OCI-LY7 (cell line): ENCODE data around the gene USP21. TPM values are rescaled to one million over a fixed set of nuclear protein-coding genes. Genes with fewer than 3 reads are reported as not detected.

Source experiments
- BruUV-seq: library from RNA; stranded (reverse); fragments of 400-500 nt; replicated peaks from 2 replicates; lab custom pipeline; 2021; lab: Mats Ljungman, UMichigan
- CTCF ChIA-PET: fragments of 300-600 bp; sonication (Branson Sonifier 250); formaldehyde crosslinking; loops from one replicate; lab custom pipeline; 2022; ENCODE audit warnings: antibody characterized with exemption; ENCODE audit not compliant: unreplicated experiment; lab: Charles Lee
- POLR2A ChIA-PET: fragments of 300-600 bp; sonication (Branson Sonifier 250); formaldehyde crosslinking; loops from one replicate; lab custom pipeline; 2022; ENCODE audit warnings: antibody characterized with exemption; lab: Charles Lee
- DNase-seq: peaks from one replicate; pipeline ENCODE4 v3.0.0-alpha.2; 2015; ENCODE audit warnings: low spot score
- H2AFZ ChIP-seq: fragments of 200-600 bp; sonication (generic), shearing (Covaris generic); 2 replicates; pipeline ENCODE4 v1.6.1; 2014; ENCODE audit warnings: mild to moderate bottlenecking, antibody characterized with exemption, low read length, moderate library complexity
- H3K27ac ChIP-seq: fragments of 200-600 bp; sonication (generic); 2 replicates; pipeline ENCODE4 v1.5.1; 2014; ENCODE audit warnings: mixed run types, low read depth, mild to moderate bottlenecking, moderate library complexity, low read length, inconsistent platforms; ENCODE audit not compliant: poor library complexity, severe bottlenecking
- H3K36me3 ChIP-seq: fragments of 200-600 bp; sonication (generic); 2 replicates; pipeline ENCODE4 v1.6.1; 2014; ENCODE audit warnings: mild to moderate bottlenecking, antibody characterized with exemption, low read length, moderate library complexity, mixed read lengths; ENCODE audit not compliant: insufficient read depth
- H3K4me1 ChIP-seq: fragments of 200-600 bp; sonication (generic); 2 replicates; pipeline ENCODE4 v1.5.1; 2014; ENCODE audit warnings: mild to moderate bottlenecking, low read length; ENCODE audit not compliant: insufficient read depth, poor library complexity, severe bottlenecking
- H3K4me2 ChIP-seq: fragments of 200-600 bp; sonication (generic); 2 replicates; pipeline ENCODE4 v1.6.1; 2014; ENCODE audit warnings: mild to moderate bottlenecking, low read length
- H3K4me3 ChIP-seq: fragments of 200-600 bp; sonication (generic); 2 replicates; pipeline ENCODE4 v1.5.1; 2014; ENCODE audit warnings: mild to moderate bottlenecking, low read depth, low read length; ENCODE audit not compliant: poor library complexity, severe bottlenecking
- H3K79me2 ChIP-seq: fragments of 200-600 bp; sonication (generic); 2 replicates; pipeline ENCODE4 v1.6.1; 2016; ENCODE audit warnings: low read depth, mild to moderate bottlenecking, low read length, moderate library complexity, mixed read lengths; ENCODE audit not compliant: insufficient read depth
- H3K9me2 ChIP-seq: fragments of 200-600 bp; sonication (generic); 2 replicates; pipeline ENCODE4 v1.6.1; 2016; ENCODE audit warnings: mild to moderate bottlenecking, low read length, mixed read lengths; ENCODE audit not compliant: insufficient read depth
- H3K9me3 ChIP-seq: fragments of 200-600 bp; sonication (generic); 2 replicates; pipeline ENCODE4 v1.6.1; 2014; ENCODE audit warnings: mild to moderate bottlenecking, mixed run types, low read length, mixed read lengths
- H4K20me1 ChIP-seq: fragments of 200-600 bp; sonication (generic); 2 replicates; pipeline ENCODE4 v1.6.1; 2014; ENCODE audit warnings: mild to moderate bottlenecking, antibody characterized with exemption, low read length, moderate library complexity, mixed read lengths; ENCODE audit not compliant: insufficient read depth
- CTCF ChIP-seq: fragments of 200-600 bp; sonication (generic); conservative IDR thresholded peaks from 2 replicates; pipeline ENCODE4 v1.5.1; 2014; ENCODE audit warnings: mild to moderate bottlenecking, antibody characterized with exemption, low read length, moderate library complexity, mixed read lengths
- EZH2phosphoT487 ChIP-seq: fragments of 200-600 bp; sonication (generic); IDR thresholded peaks from 2 replicates; pipeline ENCODE4 v1.6.1; 2018; ENCODE audit warnings: low read depth, borderline replicate concordance, mild to moderate bottlenecking, mixed run types, antibody characterized with exemption, low read length, moderate library complexity, mixed read lengths
- intact Hi-C: fragments of 100-400 bp; cut with micrococcal nuclease; formaldehyde crosslinking; loops from one replicate; pipeline ENCODE4 v1.10.0; 2022; ENCODE audit not compliant: unreplicated experiment
- total RNA-seq, 2 experiments: library from RNA; depleted of rRNA in 1 of 2; stranded (reverse); fragments of >200 nt in 1 of 2; shearing (Covaris generic) in 1 of 2; gene quantifications; 2 replicates each; pipeline ENCODE4 v1.2.3, GENCODE V29; 2014 to 2022

Gene USP21
- total RNA-seq, 2 experiments from 2014 or later, result 18.4 to 29.5 TPM

- ChIA-PET POLR2A (interaction anchor here (0.9 to 1.6 kb wide), 5 partner anchors 8 to 88 kb away, joined by 3 to 6 read pairs (median 4); partner anchors contain the start of gene ARHGAP30), CTCF (interaction anchor here (1.4 kb wide), 1 partner anchor 9 kb away, joined by 6 read pairs; the partner anchor contains the start of gene PPOX)
- no peak overlapping the region for H3K27ac ChIP-seq
- intact Hi-C loops, result loop anchor here (5.0 kb wide), 1 partner anchor 161 kb away; no protein-coding TSS in a partner anchor
- no peaks in the 10 kb centered on the region for H4K20me1 ChIP-seq
- H3K36me3 ChIP-seq, result peaks cover 22% of the 10 kb centered on the region; the same call in 1 of the 2 replicates
- H3K4me1 ChIP-seq, result peaks cover 30% of the 10 kb centered on the region
- no peak overlapping the region for H2AFZ ChIP-seq
- H3K9me2 ChIP-seq, result no peaks in the 10 kb centered on the region
- H3K4me2 ChIP-seq, result no peak overlapping the region
- no peak overlapping the region for H3K4me3 ChIP-seq
- TF ChIP-seq EZH2phosphoT487 (no peak), CTCF (peak; percentile 37; the same call in 1 of the 2 replicates)
- peaks cover 13% of the 10 kb centered on the region; the same call in 1 of the 2 replicates for H3K79me2 ChIP-seq
- H3K9me3 ChIP-seq, result no peaks in the 10 kb centered on the region
- DNase-seq, result no peak
- no TSS peak for BruUV-seq
Measured at GRCh38 chr1:161157867-161158266, 1.4 kb upstream of the USP21 start.

- TSS peak; percentile 41 for BruUV-seq
- no peak for DNase-seq
- TF ChIP-seq EZH2phosphoT487 (no peak), CTCF (no peak)
- peaks cover 13% of the 10 kb centered on the region; the same call in 1 of the 2 replicates for H3K79me2 ChIP-seq
- peaks cover 25% of the 10 kb centered on the region for H3K4me1 ChIP-seq
- ChIA-PET CTCF (no interaction called here), POLR2A (interaction anchor here (0.5 to 1.6 kb wide), 7 partner anchors 8 to 230 kb away, joined by 3 to 6 read pairs (median 4); partner anchors contain the start of gene ARHGAP30)
- H3K9me3 ChIP-seq, result no peaks in the 10 kb centered on the region
- H3K36me3 ChIP-seq, result peaks cover 28% of the 10 kb centered on the region; the same call in 1 of the 2 replicates
- H3K4me3 ChIP-seq, result peak overlapping the region; percentile 82
- H3K27ac ChIP-seq, result no peak overlapping the region
- no peaks in the 10 kb centered on the region for H3K9me2 ChIP-seq
- intact Hi-C loops, result loop anchor here (5.0 kb wide), 1 partner anchor 161 kb away; no protein-coding TSS in a partner anchor
- no peaks in the 10 kb centered on the region for H4K20me1 ChIP-seq
- H3K4me2 ChIP-seq, result peak overlapping the region; percentile 85
- no peak overlapping the region for H2AFZ ChIP-seq
Measured at GRCh38 chr1:161158316-161159010, 837 bp upstream of the USP21 start.
